DMS 273 treated with DMSO at 0.1 percent for 48 hours (cell line): ENCODE results near the gene KLHL35.

Experiments
- DNase-seq: peaks from one replicate; lab custom pipeline; 2025; lab: John Stamatoyannopoulos, UW

The KLHL35 gene

DNA sequence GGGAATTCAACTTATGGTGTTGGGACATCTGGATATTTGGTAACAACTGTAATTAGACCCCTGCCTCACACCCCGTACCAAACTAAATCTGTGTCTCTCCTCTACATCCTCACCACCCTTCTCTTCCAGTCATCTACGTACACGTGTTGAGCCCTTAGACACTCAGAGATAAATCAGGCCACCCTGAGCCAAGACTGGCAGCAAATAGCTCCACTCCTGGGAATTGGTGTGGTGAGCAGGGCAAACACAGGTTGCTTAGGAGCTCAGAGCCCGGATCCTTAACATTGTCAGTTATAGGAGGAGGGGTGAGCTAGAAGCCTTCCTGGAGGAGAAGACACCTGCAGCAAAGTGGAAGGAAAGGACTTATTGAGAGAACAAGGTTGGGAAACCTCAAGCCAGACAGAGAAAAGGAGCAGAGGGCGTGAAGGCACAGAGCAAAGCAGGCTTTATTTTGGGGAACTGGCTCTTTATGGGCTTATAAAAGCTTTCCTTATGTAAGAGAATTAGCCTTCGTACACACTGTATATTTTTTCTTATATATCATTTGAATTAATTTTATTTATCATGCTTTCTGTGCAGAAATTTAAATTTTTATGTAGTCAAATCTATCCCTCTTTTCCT is 36.9 kb upstream of the KLHL35 start:
- no peak for DNase-seq

DNA sequence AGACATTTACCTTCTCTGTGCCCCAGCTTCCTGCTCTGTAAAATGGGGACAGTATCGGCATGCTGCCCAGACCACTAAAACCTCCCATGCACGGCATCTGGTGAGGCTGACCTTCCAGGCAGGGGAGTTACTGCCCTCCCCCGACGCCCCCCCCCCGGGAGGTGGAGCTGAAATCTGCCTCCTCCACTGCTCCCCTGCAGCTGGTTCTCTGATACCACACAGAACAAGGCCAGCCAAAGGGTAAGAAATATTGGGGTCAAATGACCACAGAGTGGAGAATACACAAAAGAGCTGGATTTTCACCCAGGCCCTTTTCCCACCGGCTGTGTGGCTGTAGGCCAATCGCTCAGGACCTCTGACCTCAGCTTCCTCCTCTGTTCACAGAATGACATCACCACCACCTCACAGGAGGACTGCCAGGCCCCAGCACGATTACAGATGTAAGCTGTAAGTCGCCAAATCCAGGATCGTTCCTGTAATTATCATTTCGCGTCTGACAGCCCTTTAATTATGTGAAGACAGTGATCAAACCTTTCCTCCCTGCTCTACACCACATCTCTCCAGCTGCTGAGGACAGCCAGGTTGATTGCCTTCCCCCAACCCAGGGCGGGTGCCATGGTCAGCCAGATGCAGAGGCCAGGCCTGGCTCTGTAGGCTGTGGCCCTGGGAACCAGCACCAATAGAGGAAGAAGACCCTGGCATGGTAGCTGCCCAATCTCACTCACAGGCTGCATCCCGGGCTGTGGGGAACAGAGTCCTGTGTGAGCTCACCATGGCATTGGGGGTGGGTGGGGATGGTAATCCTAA is 35.7 kb upstream of the KLHL35 start:
- no peak for DNase-seq

DNA sequence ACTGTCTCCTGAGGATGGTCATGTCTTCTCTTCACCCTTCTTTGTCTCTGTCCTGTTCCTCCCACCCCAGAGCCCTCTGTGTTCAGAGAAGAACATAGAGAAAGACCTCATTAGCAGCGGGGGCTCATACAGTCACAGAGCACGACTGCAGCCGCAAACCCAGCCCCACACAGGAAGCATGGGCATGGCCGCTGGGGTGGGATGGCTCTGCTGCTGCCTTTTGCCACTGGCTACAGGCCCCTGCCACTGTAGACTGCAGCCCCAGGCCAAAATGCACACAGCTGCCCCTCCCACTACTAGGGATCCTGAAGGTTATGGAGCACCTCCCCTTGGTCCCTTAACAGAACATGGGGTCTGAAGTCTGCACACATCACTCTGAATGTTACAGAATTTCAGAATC is 34.9 kb upstream of the KLHL35 start:
- no peak for DNase-seq

DNA sequence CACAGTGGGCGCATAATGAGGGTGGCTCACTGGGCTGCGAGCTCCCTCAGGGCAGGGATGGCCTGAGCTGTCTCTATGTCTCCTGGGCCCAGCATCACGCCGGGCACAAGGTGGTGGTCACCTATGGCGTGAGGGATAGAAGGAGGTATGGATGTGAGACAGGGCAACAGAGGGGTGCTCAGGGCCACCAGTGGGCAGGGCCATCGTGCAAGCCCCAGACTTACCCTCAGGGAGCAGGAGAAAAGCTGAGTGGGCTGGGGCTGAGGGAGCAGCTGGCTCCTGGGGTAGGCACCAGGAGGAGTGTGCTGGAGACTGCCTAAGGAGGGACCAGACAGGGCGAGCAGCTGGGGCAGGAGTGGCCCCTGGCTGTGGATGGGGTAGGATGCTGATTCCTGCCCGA is 34.3 kb upstream of the KLHL35 start:
- DNase-seq: no peak

DNA sequence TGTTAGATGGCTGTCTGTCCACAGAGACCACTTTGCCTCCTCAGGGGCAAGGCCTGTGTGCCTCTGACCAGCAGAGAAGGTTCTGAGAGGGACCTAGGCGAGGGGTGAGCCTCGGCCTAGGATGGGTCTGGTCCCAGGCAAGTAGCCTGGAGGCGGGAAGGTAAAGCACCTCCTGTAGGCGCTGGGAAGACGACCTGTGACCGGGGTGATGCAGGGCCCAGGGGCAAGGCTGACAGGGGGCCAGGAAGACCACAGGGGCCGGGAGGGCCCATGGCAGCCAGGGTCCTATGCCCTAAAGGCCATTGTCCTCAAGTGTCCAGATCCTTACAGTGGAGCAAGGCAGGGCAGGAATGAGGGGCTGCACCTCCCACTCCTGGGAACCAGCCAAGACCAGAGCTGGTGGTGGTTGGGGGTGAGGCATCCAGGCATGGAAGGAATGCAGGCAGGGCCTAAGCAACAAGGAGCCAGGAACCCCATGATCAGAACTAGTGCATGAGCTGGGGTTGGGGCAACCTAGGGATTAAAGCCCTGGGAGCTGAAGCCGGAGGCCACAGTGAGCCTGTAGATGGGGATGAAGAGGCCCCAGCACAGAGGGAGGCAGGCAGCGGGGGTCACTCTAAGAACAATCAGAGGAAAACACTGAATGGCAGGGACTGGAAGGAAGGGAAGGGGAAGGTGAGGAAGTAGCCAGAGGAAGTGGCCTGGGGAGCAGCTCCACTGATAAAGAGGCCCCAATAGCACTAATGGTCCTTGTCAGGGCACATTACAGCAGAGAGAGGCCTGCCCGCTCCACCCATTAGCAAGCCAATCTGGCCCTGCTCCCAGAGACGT is 32.9 kb upstream of the KLHL35 start:
- no peak for DNase-seq

DNA sequence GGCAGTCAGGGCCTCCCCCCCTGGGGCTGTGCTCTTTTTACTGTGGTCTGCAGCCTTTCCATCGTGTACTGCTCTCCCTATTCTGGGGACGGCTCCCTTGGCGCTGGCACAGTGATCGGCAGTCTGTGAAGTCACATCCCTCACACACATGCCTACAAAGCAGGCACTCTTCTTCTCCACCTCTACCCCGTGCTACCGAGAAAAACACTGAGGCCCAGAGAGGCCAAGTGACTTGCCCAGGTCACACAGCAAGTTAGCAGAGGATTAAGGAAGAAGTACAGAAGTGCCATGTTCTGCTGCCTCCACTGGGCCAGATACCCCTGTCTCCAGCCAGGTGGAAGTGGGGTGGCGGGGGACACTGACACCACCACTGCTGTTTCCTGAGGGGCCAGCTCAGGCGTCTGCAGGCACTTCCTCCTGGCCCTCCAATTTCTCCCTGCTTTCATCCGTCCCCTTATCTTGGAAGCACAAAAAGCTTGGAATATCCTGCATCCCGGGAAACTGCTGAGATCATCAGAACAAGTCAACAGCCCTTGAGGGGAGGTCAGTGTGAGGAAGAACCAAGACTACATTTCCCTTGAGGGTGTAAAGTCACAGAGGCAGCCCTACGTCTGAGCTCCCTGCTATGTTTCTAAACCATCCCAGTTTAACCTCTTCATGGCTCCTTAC is 30.2 kb upstream of the KLHL35 start:
- DNase-seq: no peak

DNA sequence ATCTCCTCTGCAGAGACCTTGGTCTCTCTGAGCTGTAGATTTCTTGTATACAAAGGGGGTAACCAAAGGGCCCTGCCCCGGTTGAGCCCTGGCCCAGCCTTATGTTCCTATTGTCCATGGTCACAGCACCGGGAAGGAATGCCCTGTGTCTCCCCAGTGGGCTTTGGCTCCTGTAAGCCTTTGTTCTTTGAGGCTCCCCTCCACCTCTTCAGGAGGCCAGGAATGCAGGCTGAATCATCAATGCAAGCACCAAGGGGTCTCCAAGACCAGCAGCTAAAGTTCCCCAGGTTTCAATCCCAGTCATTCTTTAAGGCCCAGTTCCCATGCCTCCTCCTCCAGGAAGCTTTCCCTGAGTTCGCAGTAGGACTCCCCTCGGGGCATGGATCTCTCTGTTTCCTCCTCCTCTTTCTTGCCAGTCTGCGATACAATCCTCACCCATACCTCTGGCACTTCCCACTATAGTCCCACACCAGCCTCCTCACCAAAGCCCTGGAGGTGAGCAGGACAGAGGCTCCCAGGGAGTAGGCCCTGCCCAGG is 29.2 kb upstream of the KLHL35 start:
- DNase-seq: no peak

DNA sequence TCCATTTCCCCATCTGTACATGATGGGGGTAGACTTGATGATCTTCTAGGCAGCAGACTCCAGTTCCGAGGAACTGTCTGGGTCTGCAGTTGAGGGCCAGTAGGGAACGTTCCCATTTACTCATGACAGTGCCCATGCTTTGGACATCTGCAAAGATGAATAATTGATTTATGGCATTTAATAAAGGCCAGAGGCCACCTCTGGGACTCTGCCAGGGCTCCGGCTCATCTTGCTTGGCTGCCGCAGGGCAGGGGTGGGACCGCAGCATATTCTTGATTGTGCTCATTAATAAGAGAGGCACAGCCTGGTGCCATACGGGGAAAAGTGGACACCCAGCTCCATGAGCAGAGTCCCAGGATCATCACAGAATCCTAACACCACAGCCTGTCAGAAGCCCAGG is 28.1 kb upstream of the KLHL35 start:
- DNase-seq: no peak

DNA sequence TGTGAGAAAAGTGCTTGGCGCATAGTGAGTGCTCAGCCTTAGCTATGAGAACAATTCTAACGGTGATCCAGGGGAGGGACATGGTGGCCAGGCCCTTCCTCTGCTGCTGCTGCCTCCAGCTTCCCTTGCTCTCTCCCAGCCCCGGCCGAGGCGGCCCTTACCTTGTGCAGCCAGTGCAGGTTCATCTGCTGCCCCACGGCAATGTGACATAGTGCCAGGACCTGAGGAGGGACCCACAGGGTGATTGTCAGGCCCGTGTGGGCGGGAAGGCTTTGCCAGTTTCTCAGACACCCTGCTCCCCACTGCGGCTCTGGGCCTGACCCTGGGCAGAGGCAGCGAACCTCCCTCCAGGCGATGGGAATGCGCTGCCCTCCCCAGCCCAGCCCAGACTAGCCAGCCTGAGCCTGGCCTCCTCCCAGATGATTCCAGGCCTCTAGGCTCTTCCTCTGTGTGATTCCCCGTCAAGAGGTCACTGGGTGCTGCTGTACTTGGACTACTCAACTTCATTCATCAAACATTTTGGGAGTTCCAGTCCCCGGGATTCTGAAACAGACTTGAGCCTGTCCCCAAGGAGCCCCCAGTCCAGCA is 23.7 kb upstream of the KLHL35 start:
- no peak for DNase-seq

DNA sequence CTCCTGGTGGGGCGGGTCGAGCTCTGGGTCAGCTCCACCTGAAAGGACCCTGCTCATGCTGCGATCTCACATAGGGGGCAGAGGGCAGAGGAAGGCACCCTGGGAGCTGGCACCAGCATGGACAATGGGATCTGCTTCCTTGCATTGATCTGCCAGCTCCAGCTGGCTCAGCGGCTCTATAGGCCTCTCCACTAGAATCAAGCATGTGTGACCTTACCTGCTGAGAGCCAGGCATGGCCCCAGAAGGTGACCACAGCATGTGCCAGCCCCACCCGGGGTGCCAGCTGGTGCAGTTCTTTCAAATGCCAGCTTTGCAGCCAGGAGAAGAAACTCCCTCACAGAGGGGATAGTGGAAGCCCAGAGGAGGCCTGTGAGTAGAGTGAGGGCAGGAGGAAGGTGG is 22.0 kb upstream of the KLHL35 start:
- DNase-seq: no peak

DNA sequence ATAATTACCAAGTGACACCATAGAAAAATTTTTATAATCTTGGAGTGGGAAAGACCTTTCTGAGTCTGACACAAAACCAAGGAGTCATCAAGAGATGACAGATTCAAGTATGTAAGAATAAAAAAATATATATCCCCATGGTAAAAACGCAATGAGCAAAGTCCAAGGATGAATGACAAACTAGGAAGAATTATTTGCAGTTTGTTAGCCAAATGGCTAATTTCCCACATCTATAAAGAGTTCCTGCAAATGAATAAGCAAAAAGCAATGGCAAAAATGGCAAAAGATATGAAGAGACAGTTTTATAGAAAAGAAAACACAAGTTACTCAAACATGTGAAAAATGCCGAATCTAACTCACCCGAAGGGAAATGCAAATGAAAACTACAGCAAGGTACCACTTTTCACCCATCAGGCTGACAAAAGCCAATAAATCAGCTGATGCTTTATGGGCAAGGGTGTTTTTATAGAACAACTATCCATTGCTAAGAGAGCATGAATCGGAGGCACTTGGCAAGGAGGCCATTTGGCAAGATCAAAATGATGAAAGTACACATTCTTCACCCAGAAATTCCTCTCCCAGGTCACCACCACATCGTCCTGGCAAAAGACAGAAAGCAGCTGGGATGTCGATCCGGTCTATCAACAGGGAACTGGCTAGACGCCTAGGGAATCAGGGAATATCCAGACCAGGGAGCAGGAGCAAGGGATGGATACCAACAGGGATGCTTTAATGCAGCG is 21.1 kb upstream of the KLHL35 start:
- no peak for DNase-seq

DNA sequence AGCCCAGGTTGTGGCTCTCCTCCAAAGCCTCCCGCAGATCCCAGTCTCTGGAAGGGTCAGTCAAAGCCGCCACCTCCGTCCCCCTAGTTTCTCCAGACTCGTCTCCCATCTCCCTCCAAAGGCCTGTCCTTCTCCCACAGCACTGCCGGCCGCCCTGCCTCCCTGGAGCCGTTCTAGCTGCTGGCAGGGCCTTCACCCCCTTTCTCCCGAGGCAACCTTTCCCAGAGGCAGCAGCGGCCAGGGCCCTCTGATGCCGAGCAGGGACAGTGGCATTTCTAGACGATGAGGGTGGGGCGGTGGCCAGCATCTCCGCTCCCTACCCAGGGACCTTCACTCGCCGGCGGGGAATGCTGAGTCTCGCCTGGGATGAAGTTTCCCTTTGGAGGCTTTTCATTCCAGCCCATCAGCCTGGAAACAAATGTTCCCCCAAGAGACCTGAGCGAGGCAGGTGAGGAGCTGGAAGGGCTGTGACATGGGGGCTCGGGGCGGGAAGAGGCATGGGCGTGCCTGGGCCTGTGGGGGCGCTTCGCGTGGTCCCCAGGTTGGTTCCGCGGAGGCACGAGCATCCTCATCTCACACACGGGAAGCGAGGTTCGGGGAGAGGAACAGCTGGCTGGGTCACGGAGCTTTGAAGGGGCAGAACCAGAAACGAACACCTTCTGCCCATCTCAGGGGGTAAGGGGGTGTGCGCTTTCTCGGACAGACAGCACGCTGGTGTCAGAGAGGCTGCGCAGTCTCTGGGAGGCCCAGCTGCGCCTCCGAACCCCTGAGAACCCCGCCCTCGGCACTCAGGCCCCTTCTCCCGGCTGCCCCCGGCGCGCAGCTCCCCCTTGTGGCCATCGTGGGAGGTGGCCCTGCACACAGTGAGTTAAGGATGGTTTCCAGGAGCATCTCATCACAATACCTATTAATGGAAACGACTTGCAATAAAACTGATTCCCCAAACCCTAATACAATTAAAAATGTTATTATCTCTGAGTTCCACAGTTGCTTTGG is 18.1 kb upstream of the KLHL35 start:
- no peak for DNase-seq

DNA sequence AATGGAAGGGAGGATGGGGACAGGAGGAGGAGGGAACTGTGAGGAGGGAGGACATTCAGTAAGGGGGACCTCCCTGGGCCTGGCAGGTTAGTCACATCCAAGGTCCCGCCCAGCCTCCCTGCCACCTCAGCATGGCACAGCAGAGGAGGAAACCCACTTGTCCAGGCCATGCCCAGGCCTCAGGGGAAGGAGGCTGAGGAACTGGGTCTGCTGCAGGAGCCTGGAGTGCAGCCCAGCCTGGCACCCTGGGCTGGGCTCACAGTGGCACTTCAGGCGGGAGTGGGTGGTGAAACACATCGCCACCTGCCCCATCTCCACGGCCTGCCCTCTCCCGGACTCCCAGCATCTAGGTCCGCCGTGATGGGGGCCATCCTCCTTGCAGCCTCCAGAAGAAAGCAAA is 17.2 kb upstream of the KLHL35 start:
- DNase-seq: no peak

DNA sequence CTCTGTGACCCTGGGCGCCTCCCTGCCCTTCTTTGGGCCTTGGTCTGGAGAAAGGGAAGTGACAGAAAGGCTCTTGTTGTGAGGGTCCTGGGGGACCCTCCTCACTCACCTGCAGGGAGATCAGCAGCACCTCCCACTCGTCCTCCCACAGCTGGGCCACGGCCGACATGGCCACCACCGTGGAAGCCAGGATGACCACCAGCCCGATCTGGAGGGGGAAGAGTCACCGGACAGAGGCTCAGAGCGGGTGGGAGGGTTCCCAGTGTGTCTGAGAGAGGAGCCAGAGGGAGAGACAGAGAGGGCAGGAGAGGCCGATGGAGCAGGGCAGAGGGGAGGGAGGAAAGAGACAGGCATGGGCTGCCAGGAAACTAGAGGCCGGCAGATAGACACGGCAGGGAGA is 16.8 kb upstream of the KLHL35 start:
- no peak for DNase-seq

DNA sequence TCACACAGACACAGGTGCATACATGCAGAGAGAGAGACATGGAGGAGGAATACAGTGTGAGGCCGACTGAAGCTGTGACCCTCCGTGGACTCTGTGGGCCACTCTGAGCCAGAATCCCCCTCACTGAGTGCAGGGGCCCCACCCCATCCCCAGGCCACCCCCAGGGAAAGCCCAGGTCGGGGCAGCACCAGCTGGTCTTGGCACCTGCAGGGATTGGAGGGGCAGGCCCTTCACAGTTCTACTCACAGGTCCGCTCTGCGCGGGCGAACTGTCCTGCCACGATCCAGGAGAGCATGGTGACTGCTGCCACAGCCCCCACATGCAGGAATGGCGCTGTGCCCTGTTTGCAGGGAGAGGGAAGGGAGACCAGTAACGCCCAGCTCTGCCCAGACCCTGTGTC is 16.3 kb upstream of the KLHL35 start:
- no peak for DNase-seq

DNA sequence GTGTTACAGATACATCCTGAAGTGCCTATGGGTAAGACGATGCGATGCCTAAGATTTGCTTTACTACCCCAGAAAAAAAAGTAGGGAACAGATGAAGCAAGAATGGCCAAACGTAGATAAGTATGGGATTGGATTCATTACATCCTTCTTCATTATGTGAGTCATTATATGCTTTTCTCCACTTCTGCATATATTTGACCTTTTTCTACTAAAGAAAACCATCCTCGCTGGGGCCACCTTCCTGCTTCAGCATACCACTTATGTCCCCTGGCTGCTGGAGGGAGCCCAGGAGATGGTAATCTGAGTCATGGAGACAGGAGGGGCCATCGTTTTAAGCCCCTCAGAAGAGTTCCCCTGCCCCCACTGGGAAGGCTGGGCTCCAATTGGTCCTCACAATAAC is 14.4 kb upstream of the KLHL35 start:
- no peak for DNase-seq

DNA sequence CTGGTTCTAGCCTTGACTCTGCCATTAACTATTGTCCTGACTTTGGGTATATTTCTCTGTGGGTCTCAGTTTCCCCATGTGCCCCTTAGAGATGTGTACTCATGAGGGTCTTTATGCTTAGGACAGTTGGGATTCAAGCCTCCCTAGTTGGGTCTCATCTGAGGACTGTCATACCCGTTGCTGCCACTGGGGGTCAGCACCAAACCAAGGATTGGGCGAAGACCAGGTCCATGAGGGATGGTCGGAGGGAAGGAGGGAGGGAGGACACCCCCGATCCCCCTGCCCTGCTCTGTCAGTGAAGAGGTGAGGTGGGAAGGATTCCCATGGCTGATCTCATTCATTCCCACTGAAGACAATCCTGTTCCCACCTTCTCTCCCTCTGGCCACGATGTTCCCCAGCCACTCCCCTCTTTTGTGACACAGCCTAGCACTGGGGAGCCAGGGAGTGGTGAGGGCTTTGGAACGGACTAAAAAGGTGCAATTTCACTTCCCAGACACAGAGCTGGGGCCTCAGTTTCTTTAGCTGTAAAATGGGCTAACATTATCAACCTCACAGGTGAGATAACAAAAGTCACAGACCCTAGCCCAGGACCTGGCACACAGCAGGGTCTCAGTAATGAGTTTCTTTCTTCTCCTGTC is 12.4 kb upstream of the KLHL35 start:
- DNase-seq: no peak

DNA sequence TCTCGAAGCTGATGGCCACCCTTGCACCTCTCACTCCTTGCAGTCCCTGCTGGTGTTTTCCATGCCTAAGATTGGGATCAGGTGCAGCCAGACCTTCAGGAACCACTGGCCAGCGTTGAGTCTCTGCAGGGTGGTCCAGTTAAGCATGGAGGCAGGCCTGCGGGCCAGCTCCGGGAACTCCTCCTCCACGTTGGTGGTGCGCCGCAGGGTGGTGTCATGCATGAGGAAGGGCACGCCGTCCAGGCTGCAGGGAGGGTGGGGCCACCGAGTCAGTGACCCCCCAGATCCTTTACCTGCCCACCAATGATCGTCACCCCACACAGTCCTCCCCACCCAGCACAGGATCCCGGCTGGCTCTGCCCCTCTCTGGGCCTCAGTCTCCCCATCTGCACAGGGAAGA is 10.0 kb upstream of the KLHL35 start:
- no peak for DNase-seq

DNA sequence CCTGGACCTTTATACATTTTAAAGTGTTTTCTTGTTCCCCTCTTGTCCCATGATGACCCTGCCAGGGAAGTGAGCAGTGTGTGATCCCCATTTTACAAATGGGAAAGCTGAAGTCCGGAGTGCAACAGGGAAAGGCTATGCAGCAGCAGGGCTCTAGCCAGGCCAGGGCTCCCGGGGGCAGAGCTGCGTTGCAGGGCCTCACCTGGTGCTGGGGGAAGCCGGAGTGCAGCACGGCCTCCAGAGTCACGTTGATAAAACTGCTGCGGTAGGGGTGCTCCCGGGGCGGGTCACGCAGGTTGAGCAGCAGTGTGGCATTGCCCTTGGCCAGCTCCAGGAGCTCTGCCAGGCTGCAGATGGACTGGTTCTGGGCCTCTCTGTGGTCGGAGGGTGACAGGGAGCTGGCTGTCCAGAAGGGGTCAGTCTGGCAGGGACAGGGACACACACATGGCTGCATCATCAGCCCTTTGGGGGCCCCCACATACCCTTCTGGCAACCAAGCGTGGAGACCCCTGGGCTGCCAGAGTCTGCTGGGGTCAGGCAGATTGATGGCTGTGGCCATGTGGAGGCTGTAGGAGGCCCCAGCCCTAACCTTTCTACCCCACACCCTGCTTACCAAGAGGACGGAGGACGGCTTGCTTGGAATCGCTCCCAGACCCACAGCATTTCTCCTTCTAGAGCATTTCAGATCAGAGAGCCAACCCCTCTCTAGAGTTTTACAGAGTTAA is 9.3 kb upstream of the KLHL35 start:
- no peak for DNase-seq
